Measurements from ENCODE around the gene TMPRSS9.
"Not testable (repeated sequence)": the region's sequence is repeated elsewhere in the genome, so short reads cannot be mapped to it uniquely, and the experiment has no call there.

Gene TMPRSS9

DNA sequence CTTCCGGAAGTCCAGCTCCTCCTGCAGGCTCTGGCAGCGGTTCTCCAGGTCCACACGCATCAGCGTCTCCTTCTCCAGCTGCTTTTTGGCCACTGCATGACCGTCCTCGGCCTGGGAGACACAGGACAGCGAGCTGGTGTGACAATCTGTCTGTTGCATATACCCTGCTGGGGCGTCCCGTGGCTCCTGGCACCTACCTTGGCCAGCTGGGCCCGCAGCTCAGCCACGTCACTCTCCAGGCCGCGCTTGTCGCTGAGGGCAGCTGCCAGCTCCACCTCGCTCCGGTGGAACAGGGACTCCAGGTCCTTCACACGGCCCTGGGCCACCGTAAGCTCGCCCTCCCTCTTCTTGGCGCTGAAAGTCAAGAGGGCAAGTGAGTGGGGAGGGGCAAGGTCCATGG is 78.1 kb downstream of the TMPRSS9 start:
- DNase-seq (ENCODE audit: low spot score) = no peak

DNA sequence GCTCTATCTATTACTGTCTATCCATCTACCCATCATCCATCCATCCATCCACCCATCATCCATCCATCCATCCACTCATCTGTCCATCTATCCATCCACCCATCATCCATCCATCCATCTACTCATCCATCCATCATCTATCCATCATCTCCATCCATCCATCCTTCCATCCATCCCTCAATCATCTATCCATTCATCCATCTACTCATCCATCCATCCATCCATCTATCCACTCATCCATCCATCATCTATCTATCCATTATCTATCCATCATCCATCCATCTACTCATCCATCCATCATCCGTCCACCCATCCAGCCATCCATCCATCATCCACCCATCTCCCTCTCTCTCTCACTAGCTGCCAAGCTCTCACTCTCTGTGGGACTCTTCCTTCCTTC is 80.5 kb downstream of the TMPRSS9 start:
- DNase-seq (ENCODE audit: low spot score) = no peak

GRCh38 chr19:2441096-2441752 is 81.2 kb downstream of the TMPRSS9 start:
- no peak for DNase-seq (ENCODE audit: low spot score)

GRCh38 chr19:2443116-2443784 is 83.2 kb downstream of the TMPRSS9 start:
- no peak for DNase-seq (ENCODE audit: low spot score)

DNA sequence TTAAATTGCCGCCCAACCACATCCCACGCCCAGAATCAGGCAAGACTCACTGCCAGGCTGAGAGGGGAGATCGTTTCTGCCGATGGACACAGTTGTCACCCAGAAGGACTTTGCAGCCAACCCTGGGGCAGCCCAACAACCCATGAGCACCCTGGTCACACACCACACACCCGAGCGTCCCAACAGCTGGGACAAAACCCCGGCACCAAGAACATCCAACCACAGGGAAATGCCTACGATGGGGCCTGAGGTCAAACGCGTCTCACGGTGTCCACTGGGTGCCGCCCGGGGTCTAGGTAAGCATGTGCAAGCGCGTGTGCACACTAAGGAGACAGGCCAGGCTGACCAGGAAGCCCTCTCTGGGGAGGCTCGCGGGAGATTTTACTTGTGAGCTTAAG is 83.7 kb downstream of the TMPRSS9 start:
- no peak for DNase-seq (ENCODE audit: low spot score)

DNA sequence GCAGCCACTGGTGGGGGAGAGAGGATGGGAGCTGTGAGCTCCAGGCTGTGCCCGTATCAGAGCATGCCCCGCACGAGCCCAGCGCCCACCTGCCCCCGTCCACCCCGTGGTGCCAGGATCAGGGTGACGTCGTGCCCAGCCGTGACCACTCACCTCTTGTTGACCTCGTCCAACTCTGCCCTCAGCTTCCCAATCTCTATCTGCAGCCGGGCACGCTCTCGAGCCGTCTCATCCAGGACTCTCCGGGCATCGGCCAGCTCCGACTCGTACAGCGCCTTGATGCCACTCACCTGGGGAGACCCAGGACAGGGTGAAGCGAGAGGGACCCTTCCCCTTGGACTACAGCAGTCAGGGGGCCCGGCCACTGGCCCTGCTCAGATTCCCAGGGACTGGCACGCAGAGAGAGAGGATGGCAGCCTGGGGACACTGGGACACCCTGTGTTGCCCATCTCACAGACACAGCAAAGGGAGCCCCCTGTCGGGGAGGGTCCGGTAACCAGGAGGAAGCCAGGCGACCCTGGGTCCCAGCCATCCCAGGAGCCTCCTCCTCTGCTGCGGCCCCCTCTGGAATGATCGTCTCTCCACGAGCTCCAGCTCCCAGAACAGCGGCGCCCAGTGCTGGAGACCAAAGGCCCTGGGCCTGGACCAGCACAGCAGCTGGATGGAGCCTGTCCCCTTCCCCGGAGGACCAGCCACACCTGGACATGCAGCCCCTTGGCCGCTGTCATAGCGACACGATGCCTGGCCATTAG is 84.4 kb downstream of the TMPRSS9 start:
- DNase-seq (ENCODE audit: low spot score) = no peak

DNA sequence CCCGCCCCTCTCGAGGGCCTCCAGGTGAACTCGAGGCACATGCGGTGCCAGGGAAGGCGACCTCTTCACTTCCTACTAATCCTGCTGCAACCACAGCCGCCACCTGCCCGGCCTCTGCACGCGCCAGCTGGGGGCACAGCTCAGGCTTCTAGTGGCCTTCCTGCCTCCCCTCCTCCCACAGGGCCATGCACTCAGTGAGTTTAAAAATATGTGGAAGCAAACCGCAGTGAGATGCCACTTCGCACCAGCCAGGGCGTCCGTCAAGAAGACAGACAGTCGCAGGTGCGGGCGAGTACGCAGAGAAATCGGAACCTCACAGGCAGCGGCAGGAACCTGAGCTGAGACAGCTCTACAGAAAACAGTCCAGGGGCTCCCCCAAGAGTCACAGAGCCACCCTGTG is 86.3 kb downstream of the TMPRSS9 start:
- no peak for DNase-seq (ENCODE audit: low spot score)

DNA sequence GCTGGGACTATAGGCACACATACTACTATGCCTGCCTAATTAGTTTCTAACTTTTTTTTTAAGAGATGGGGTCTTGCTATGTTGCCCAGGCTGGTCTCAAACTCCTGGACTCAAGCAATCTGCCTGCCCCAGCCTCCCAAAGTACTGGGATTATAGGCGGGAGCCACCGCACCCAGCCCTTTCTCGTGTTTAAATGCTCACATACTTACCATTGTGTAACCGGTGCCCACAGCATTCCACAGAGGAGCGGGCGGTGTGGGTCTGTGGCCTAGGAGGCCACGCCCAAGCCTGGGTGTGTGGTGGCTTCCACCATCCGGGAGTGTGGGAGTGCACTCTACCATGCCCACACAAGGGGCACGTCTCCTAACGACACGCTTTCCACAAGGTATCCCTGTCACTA is 89.0 kb downstream of the TMPRSS9 start:
- DNase-seq (ENCODE audit: low spot score) = no peak

DNA sequence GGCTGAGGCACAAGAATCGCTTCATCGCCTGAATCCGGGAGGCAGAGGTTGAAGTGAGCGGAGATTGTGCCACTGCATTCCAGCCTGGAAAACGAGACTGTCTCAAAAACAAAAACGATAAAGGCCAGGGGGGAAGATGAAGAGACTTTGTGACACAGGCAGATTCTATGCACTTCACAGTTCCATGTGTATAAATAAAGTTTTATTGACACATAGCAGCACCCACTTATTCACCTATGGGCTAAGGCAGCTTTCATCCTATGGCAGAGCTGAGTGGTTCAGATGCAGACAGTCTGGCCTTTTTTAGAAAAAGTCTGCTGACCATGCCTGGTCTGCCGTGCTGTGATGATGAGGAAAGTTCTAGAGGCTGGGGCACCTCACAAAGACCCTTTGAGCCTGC is 91.1 kb downstream of the TMPRSS9 start:
- no peak for DNase-seq (ENCODE audit: low spot score)

GRCh38 chr19:2451741-2452140 is 91.7 kb downstream of the TMPRSS9 start:
- no peak for DNase-seq (ENCODE audit: low spot score)

DNA sequence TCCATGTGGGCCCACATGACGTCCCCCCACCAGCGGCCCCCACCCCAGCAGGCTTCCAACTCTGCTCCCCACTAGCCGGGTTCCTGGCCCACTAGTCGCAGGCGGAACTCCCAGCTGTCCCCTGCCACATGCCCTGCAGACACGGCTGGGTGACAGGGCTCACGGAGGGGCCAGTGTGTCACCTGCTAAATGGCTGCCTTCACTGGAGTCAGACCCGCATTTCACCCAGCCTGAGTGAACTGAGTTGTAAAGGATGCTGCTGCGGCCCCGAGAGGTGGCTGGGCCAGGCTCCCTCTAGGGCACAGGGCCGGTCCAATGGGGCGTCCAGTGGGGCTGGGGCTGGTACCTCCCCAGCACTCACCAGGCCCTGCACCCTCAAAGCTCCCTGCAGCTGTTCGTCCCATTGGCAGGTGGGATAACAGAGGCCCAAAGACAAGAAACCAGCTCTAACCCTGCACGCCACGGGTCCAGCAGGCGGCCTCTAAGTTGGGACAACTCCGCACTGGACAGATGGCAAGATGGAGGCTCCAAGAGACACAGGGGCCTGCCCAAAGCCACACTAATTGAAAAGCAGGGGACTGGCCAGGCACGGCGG is 93.5 kb downstream of the TMPRSS9 start:
- DNase-seq (ENCODE audit: low spot score) = no peak

DNA sequence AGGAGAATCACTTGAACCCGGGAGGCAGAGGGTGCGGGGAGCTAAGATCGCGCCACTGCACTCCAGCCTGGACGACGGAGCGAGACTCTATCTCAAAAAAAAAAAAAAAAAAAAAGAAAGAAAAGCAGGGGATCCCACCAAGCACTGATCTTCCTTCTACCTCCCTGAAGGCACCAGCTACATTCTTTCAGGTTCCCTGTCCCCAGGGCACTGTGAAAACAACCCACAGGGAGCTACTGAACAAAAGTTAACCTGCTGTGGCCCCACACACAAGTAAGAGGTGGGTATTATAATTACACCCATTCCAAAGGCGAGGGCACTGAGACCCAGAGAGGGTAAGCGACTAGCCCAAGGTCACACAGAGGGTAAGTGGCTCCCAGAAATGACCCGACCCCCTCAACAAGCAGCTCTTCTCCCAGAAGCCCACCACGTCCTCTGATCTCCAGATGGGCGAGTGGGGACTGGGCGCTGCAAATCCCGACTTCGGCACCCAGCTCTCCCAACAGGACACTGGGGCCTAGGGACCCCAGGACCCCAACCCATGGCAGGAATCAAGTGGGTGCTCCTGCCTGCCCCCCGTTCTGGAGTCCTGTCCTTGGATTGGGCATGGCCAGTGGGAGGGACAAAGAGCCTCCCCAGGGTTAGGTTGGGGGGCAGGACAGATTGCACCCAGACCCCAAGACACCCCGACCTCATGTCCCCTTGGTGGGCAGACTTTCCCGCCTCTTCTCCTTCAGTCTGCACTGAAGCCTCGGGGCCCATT is 94.3 kb downstream of the TMPRSS9 start:
- DNase-seq (ENCODE audit: low spot score) = no peak

GRCh38 chr19:2454962-2455850 is 95.1 kb downstream of the TMPRSS9 start:
- no peak for DNase-seq (ENCODE audit: low spot score)

GRCh38 chr19:2455851-2456570 is 95.9 kb downstream of the TMPRSS9 start:
- peak; percentile 31 for DNase-seq (ENCODE audit: low spot score)

DNA sequence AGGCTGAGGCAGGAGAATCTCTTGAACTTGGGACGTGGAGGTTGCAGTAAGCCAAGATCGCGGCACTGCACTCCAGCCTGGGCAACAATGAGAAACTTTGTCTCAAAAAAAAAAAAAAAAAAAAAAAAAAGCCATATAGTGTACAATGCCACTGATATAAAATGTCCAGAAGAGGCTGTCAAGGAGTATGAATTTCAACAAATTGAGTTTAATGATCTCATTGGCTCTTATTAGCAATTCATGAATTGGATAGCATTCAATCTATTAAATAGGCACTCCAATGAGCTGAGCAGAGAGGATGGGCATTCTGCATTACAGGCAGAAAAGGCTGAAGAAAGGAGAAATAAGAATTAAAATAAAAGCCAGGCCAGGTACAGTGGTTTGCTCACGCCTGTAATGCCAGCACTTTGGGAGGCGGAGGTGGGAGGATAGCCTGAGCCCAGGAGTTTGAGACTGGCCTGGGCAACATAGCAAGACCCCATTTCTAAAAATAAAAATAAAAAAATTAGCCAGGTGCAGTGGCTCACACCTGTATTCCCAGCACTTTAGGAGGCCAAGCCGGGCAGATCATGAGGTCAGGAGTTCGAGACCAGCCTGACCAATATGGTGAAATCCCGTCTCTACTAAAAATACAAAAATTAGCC is 97.5 kb downstream of the TMPRSS9 start:
- DNase-seq (ENCODE audit: low spot score) = peak; percentile 29

- no peak for DNase-seq (ENCODE audit: low spot score)
These were observed 98.0 kb downstream of the TMPRSS9 start for GRCh38 chr19:2458054-2458453.

DNA sequence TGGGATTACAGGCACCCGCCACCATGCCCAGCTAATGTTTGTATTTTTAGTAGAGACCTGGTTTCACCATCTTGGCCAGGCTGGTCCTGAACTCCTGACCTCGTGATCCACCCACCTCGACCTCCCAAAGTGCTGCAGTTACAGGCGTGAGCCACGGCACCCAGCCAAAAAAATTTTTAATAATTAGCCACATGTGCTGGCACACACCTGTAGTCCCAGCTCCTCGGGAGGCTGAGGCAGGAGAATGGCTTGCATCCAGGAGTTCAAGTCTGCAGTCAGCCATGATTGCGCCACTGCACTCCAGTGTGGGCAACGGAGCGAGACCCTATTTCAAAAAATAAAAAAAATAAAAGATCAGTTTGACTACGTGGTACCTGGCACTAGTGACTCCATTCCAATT is 98.7 kb downstream of the TMPRSS9 start:
- not testable (repeated sequence) for DNase-seq (ENCODE audit: low spot score)

- DNase-seq (ENCODE audit: low spot score) = no peak
These were observed 100.2 kb downstream of the TMPRSS9 start for GRCh38 chr19:2460245-2460644.

DNA sequence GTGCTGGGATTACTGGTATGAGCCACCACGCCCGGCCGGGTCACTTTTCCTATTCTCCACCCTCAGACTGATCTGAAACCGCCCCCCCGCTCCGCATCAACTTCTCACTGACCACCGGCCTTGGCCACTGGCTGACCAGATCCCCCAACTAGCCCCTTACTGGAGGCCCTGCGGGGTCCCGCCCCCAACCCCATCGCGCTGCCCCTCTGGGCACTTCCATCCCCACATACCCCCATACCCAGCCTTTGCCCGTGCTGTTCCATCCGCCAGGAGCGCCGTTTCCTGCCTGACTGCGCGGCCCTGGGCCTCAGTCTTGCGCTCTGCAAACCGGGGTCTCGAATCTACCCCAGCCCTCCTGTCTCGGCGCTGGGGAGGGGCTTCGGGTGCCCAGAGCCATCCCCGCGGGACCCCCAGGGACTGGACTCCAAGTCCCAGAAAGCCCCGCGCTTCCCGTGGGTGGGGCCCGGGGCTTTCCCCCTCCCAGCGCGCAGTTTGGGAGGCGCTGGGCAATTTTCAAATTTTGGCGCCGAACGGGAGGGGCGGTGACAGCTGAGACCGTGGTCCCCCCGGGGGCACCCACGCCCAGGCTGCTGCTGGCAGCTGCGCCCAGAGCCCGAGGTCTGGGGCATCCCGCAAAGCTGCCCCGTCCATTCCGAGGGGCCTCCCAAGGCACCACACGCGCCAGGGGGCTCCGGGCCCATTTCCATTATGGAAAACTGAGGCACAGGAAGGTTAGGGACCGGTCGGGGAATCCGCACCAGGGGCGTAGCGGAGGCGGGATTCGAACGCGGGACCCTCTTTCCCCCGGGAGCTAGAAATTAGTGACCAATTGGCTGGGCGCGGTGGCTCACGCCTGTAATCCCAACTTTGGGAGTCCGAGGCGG is 101.9 kb downstream of the TMPRSS9 start:
- DNase-seq (ENCODE audit: low spot score) = peak; percentile 59

Measured in COLO829 (cell line).